Astrocyte of the cerebellum (primary cell): ENCODE results near the gene SEPTIN10.

ENCODE experiments used
- DNase-seq: peaks from one replicate; pipeline ENCODE4 v3.0.0-alpha.2; 2011; ENCODE audit warnings: low read depth
- H3K4me3 ChIP-seq: 2 replicates; pipeline ENCODE4 v1.5.1; 2011; ENCODE audit warnings: mild to moderate bottlenecking, low read depth, low read length, moderate library complexity
- CTCF ChIP-seq: IDR thresholded peaks from 2 replicates; pipeline ENCODE4 v1.5.1; 2012; ENCODE audit warnings: low read length, low read depth, moderate library complexity, mild to moderate bottlenecking; ENCODE audit errors: missing control alignments
- in situ Hi-C: cut with HindIII; loops from 2 replicates; pipeline ENCODE4 v1.10.0; 2017; ENCODE audit warnings: low sequenced_read_pairs

Gene SEPTIN10

DNA sequence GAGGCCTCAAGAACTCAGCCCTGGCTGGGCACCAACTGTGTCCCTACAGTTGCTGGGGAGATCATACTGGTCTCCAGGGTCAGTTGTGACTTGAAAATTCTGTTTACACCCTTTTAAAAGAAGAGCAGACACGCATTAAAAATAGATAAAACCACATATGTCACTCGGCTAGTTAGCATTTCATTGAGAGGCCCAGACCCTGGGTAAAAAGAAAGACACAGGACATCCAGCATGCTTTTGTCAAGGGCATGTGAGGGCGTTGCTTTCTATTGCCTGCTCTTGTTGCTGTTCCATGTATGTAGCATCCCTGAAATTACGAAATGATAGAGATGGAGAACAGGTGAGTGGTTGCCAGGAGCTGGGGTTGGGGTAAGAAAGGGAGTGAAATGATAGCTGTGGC, 94.3 kb downstream of the SEPTIN10 start:
- no peak for DNase-seq
- TF ChIP-seq CTCF, result no peak
- in situ Hi-C loops, result no loop called here
- H3K4me3 ChIP-seq, result no peak overlapping the region

GRCh38 chr2:109517118-109517889, 96.5 kb downstream of the SEPTIN10 start:
- in situ Hi-C loops, result no loop called here
- TF ChIP-seq CTCF, result no peak
- DNase-seq, result no peak
- H3K4me3 ChIP-seq, result no peak overlapping the region

GRCh38 chr2:109516445-109517117, 97.2 kb downstream of the SEPTIN10 start:
- TF ChIP-seq CTCF, result peak; percentile 71

GRCh38 chr2:109514857-109515256, 98.9 kb downstream of the SEPTIN10 start:
- DNase-seq, result no peak
- TF ChIP-seq CTCF, result no peak
- H3K4me3 ChIP-seq, result no peak overlapping the region
- in situ Hi-C loops, result no loop called here

More at GRCh38 chr2:109516445-109517117, 97.2 kb downstream of the SEPTIN10 start:
- in situ Hi-C loops, result no loop called here
- DNase-seq, result no peak
- H3K4me3 ChIP-seq, result no peak overlapping the region

- H3K4me3 ChIP-seq, result no peak overlapping the region
- no peak for TF ChIP-seq CTCF
- DNase-seq, result peak; percentile 65
- in situ Hi-C loops, result no loop called here
Observed at GRCh38 chr2:109513749-109514588, 99.8 kb downstream of the SEPTIN10 start.

GRCh38 chr2:109513230-109513629, 100.5 kb downstream of the SEPTIN10 start:
- no peak for DNase-seq
- in situ Hi-C loops, result no loop called here
- TF ChIP-seq CTCF, result no peak
- no peak overlapping the region for H3K4me3 ChIP-seq
